Measurements from ENCODE around the gene FIG4.

DNA sequence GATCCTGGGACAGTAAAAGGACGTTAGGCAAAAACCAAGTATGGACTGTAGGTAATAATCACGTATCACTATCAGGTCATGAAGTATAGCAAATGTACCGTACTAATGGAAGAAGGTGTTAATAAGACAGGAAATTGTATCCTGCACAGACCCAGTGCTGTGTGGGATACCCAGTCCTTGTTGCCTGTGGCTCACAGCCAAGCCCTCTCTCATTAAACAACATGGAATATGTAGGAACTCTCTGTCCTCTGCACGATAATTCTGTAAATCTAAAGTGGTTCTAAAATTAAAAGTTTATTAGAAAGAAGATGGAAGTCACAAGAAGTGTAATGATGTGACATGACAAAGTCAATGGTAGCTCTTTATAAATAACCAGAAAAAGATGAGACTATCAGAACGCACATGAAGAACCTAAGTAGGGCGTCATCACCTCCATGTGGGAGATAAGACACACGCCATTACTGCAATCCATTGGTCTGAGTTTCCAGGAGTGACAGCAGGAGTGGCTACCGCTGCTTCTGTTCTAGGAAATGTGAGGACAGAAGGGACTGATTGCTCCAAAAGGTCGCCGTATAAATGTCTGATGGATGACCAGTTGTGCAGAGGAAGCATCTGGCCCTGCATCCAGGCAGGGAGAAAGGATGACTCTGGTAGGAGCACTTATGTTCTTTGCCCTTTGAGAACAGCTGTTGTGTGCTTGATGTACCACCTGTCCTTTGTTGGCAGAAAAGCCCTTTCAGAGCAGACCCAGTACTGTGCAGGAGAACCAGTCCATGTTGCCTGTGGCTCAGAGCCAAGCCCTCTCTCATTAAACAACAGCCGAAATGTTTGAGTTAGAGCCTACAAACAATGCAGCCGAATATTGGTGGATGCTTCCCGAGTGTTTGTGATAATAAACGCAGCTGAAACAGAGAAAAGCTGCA is 125.6 kb downstream of the FIG4 start:
- TF ChIP-seq BHLHE40 (IDR thresholded peaks at IDR 0.05; ENCODE audit: low read depth, low read length) (no peak), POLR2A (IDR thresholded peaks at IDR 0.05; ENCODE audit: low read depth, low read length) (no peak), RAD21 (IDR thresholded peaks at IDR 0.05; ENCODE audit: low read length) (no peak), RFX5 (IDR thresholded peaks at IDR 0.05; ENCODE audit: low read depth, low read length) (no peak)
- TF ChIP-seq, protein P1, sequence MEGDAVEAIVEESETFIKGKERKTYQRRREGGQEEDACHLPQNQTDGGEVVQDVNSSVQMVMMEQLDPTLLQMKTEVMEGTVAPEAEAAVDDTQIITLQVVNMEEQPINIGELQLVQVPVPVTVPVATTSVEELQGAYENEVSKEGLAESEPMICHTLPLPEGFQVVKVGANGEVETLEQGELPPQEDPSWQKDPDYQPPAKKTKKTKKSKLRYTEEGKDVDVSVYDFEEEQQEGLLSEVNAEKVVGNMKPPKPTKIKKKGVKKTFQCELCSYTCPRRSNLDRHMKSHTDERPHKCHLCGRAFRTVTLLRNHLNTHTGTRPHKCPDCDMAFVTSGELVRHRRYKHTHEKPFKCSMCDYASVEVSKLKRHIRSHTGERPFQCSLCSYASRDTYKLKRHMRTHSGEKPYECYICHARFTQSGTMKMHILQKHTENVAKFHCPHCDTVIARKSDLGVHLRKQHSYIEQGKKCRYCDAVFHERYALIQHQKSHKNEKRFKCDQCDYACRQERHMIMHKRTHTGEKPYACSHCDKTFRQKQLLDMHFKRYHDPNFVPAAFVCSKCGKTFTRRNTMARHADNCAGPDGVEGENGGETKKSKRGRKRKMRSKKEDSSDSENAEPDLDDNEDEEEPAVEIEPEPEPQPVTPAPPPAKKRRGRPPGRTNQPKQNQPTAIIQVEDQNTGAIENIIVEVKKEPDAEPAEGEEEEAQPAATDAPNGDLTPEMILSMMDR (conservative IDR thresholded peaks at IDR 0.05; ENCODE audit: low read depth, low read length), result no peak
- TF ChIP-seq, protein P2, sequence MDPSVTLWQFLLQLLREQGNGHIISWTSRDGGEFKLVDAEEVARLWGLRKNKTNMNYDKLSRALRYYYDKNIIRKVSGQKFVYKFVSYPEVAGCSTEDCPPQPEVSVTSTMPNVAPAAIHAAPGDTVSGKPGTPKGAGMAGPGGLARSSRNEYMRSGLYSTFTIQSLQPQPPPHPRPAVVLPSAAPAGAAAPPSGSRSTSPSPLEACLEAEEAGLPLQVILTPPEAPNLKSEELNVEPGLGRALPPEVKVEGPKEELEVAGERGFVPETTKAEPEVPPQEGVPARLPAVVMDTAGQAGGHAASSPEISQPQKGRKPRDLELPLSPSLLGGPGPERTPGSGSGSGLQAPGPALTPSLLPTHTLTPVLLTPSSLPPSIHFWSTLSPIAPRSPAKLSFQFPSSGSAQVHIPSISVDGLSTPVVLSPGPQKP (IDR thresholded peaks at IDR 0.05; ENCODE audit: borderline replicate concordance, low read depth, low read length), result no peak
